AG04450 (cell line): ENCODE results near the gene CFB. TPM values are rescaled to one million over a fixed set of nuclear protein-coding genes. Genes with fewer than 3 reads are reported as not detected.

Source experiments
- CTCF ChIA-PET: fragments of 300-600, 350-600 bp; formaldehyde crosslinking; extraction: SDS; loops from one replicate; lab custom pipeline; 2022; ENCODE audit warnings: antibody characterized with exemption, inconsistent platforms; lab: Charles Lee
- POLR2A ChIA-PET: fragments of 350-600 bp; formaldehyde crosslinking; extraction: SDS; loops from one replicate; lab custom pipeline; 2021; ENCODE audit warnings: antibody characterized with exemption, inconsistent platforms; lab: Yijun Ruan, JAX
- DNase-seq: peaks from one replicate; pipeline ENCODE4 v3.0.0-alpha.2; 2011; ENCODE audit warnings: low read depth, low spot score
- H3K27ac ChIP-seq: one replicate; pipeline ENCODE4 v1.5.1; 2012; ENCODE audit warnings: low read depth, low read length, control low read depth
- H3K27me3 ChIP-seq: one replicate; pipeline ENCODE4 v1.6.0; 2012; ENCODE audit warnings: low read length; ENCODE audit not compliant: control insufficient read depth, insufficient read depth
- H3K4me3 ChIP-seq: 2 replicates; pipeline ENCODE4 v1.5.1; 2011; ENCODE audit warnings: mild to moderate bottlenecking, low read depth, low read length, control low read depth
- H3K9me3 ChIP-seq: 2 replicates; pipeline ENCODE4 v1.5.1; 2012; ENCODE audit warnings: low read length; ENCODE audit not compliant: control insufficient read depth, insufficient read depth
- polyA plus RNA-seq: library from polyadenylated mRNA; depleted of rRNA; stranded (reverse); fragments of >200 nt; gene quantifications from 2 replicates; pipeline ENCODE4 v1.2.3, GENCODE V29; 2011
- TF ChIP-seq, protein P1 (sequence below): IDR thresholded peaks from 2 replicates; pipeline ENCODE4 v1.5.1; 2011; ENCODE audit warnings: low read depth, low read length, control low read depth, inconsistent platforms

CFB gene
- polyA plus RNA-seq, 1 experiment: 14.0 TPM

GRCh38 chr6:31901415-31901952 is 44.4 kb upstream of the CFB start:
- CTCF ChIA-PET: interaction anchor here (0.6 to 5.1 kb wide), 2 partner anchors 51 to 508 kb away, joined by 3 to 29 read pairs; no protein-coding TSS in a partner anchor
- H3K4me3 ChIP-seq: peak overlapping the region; percentile 70
- no peaks in the 10 kb centered on the region for H3K27me3 ChIP-seq
- POLR2A ChIA-PET: interaction anchor here (0.6 to 0.7 kb wide), 3 partner anchors 39 to 1073 kb away, joined by 3 to 6 read pairs (median 5); partner anchors contain the start of gene NEU1
- TF ChIP-seq, protein P1, sequence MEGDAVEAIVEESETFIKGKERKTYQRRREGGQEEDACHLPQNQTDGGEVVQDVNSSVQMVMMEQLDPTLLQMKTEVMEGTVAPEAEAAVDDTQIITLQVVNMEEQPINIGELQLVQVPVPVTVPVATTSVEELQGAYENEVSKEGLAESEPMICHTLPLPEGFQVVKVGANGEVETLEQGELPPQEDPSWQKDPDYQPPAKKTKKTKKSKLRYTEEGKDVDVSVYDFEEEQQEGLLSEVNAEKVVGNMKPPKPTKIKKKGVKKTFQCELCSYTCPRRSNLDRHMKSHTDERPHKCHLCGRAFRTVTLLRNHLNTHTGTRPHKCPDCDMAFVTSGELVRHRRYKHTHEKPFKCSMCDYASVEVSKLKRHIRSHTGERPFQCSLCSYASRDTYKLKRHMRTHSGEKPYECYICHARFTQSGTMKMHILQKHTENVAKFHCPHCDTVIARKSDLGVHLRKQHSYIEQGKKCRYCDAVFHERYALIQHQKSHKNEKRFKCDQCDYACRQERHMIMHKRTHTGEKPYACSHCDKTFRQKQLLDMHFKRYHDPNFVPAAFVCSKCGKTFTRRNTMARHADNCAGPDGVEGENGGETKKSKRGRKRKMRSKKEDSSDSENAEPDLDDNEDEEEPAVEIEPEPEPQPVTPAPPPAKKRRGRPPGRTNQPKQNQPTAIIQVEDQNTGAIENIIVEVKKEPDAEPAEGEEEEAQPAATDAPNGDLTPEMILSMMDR: no peak
- DNase-seq: peak; percentile 6
- no peaks in the 10 kb centered on the region; the same call in 1 of the 2 replicates for H3K9me3 ChIP-seq
- H3K27ac ChIP-seq: no peak overlapping the region

GRCh38 chr6:31901953-31902643 is 43.8 kb upstream of the CFB start, which contains the start of gene ZBTB12:
TSS of gene ZBTB12 (minus strand) at chr6:31902086. CDS start at chr6:31901305, 781 bp downstream.
- H3K27me3 ChIP-seq: no peaks in the 10 kb centered on the region
- peak within 1 kb of the TSS; percentile 70 for H3K4me3 ChIP-seq
- DNase-seq: peak; percentile 96
- ChIA-PET POLR2A (interaction anchor here (0.5 to 1.1 kb wide), 7 partner anchors 9 to 1072 kb away, joined by 3 to 6 read pairs (median 4); partner anchors contain the start of genes CFB and NEU1), CTCF (interaction anchor here (0.6 to 5.1 kb wide), 3 partner anchors 50 to 508 kb away, joined by 3 to 29 read pairs (median 8); no protein-coding TSS in a partner anchor)
- H3K27ac ChIP-seq: peak within 1 kb of the TSS; percentile 43
- TF ChIP-seq, protein P1: no peak
- H3K9me3 ChIP-seq: no peaks in the 10 kb centered on the region; the same call in 1 of the 2 replicates

GRCh38 chr6:31903957-31904356 is 41.9 kb upstream of the CFB start:
- H3K27ac ChIP-seq: no peak overlapping the region
- TF ChIP-seq, protein P1: no peak
- no peaks in the 10 kb centered on the region; the same call in 1 of the 2 replicates for H3K9me3 ChIP-seq
- ChIA-PET CTCF (interaction anchor here (5.1 kb wide), 1 partner anchor 48 kb away, joined by 29 read pairs; no protein-coding TSS in a partner anchor), POLR2A (no interaction called here)
- H3K27me3 ChIP-seq: no peaks in the 10 kb centered on the region
- no peak overlapping the region for H3K4me3 ChIP-seq
- no peak for DNase-seq

- POLR2A ChIA-PET: no interaction called here
- CTCF ChIA-PET: interaction anchor here (5.1 kb wide), 1 partner anchor 47 kb away, joined by 29 read pairs; no protein-coding TSS in a partner anchor
- DNase-seq: no peak
- Histone ChIP-seq H3K4me3 (no peak overlapping the region), H3K27ac (no peak overlapping the region), H3K27me3 (no peaks in the 10 kb centered on the region), H3K9me3 (no peaks in the 10 kb centered on the region; the same call in 1 of the 2 replicates)
- TF ChIP-seq, protein P1: no peak
Measured at GRCh38 chr6:31905041-31905440, 40.9 kb upstream of the CFB start.
